ENCODE results near the gene NKIRAS2. TPM values are rescaled to one million over a fixed set of nuclear protein-coding genes. Genes with fewer than 3 reads are reported as not detected.

The NKIRAS2 gene
- total and polyA plus RNA-seq, 4 experiments from 2014 or later: 19.7 to 28.8 (median 20.8) TPM

DNA sequence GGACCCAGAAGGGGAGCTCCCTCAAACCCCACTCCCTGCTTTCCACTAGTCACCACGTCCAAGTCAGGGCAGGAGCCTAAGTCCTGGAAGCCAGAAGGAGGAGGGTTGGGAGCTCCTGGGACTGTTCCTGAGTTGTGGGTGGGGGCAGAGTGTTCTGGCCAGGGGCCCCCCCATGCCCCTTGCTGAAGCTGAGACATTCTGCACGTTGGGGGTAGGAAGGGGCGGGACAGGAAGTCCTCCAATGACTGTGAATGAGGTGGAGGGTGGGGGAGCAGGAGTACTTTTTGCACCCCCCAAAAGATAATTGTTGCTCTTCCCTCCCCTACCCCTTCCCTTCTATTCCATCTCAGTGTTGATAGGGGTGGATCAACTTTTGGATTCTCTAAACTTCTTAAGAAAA lies 51.9 kb downstream of the NKIRAS2 start:
- CTCF ChIA-PET (ENCODE audit: partially characterized antibody): interaction anchor here (0.6 to 1.5 kb wide), 4 partner anchors 38 to 47 kb away, joined by 3 to 5 read pairs (median 4); partner anchors contain the start of gene DHX58
- no peak for DNase-seq
- Mint-ChIP-seq H3K27ac (no peak overlapping the region), H3K36me3 (no peaks in the 10 kb centered on the region), H3K4me1 (peaks cover 0 to 5% (median 2%) of the 10 kb centered on the region in 4 donors), H3K9me3 (no peaks in the 10 kb centered on the region), H3K27me3 (peaks cover 18 to 30% of the 10 kb centered on the region in 2 donors), H3K4me3 (peak overlapping the region in 3 of 8 donors; percentile 31 to 68 (median 35))
- H3K4me1 ChIP-seq (ENCODE audit: insufficient read depth, low read length): peaks cover 13% of the 10 kb centered on the region
- H3K4me3 ChIP-seq (ENCODE audit: low read length in 2 of 2): no peak overlapping the region
- H3K27me3 ChIP-seq (ENCODE audit: insufficient read depth, low read length): peaks cover 13% of the 10 kb centered on the region
- H3K36me3 ChIP-seq (ENCODE audit: insufficient read depth, low read length): no peaks in the 10 kb centered on the region
- POLR2A ChIA-PET (ENCODE audit: partially characterized antibody): interaction anchor here (1.4 kb wide), 1 partner anchor 40 kb away, joined by 4 read pairs; the partner anchor contains the start of gene DHX58
- no peak overlapping the region for H3K27ac ChIP-seq (ENCODE audit: low read depth, low read length)
- H3K9me3 ChIP-seq (ENCODE audit: control insufficient read depth in 1 of 2, low read length in 2 of 2): no peaks in the 10 kb centered on the region
- intact Hi-C loops (cut with micrococcal nuclease): no loop called here

DNA sequence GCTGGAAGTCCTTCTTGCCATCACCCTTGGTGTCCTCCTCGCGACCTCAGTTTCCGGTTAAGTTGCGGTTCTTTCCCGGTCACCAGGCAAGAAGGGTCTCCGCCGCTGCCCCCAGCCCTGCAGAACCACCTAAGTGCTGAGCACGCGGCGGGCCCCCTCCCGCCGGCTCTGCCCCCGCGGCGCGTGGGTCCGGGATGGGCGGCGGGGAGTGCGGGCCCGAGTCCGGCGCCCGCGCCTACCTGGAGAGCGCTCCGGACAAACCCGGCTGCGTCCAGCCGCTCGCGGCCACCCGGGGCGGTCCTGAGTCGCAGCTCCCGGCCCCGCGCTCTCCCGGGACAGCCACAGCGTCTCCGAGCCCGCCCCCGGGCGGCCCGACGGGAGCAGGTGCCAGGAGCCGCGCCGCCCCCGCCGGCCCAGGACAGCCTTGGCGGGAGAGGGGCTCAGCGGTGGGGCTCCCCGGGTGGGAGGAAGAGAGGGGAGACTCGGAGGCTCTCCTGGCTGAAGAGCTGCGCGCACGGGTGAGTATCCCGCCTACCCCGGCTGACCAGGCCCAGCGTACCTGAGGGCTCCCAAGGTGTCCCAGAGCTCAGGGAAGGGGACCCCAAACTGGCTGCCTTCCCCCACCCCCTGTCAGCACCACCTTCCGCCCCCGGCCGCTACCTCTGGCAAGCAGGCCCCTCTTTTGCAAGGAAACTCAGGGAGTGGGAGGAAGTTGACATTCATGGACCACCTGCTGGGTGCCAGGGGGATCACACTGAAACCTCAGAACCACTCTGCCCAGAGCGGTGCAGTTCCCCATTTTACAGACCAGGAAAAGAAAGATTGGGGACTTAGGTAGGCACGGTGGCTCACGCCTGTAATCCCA lies 52.7 kb downstream of the NKIRAS2 start:
- CTCF ChIA-PET (ENCODE audit: partially characterized antibody): interaction anchor here (0.7 to 1.5 kb wide), 4 partner anchors 29 to 117 kb away, joined by 3 to 4 read pairs (median 3); no protein-coding TSS in a partner anchor
- no peak overlapping the region for H3K27ac Mint-ChIP-seq
- no peak overlapping the region for H3K4me3 ChIP-seq (ENCODE audit: low read length in 2 of 2)
- H3K4me3 Mint-ChIP-seq: peak overlapping the region in 3 of 8 donors; percentile 31 to 60 (median 43)
- peaks cover 13% of the 10 kb centered on the region for H3K27me3 ChIP-seq (ENCODE audit: insufficient read depth, low read length)
- H3K36me3 Mint-ChIP-seq: no peaks in the 10 kb centered on the region
- no peaks in the 10 kb centered on the region for H3K9me3 ChIP-seq (ENCODE audit: control insufficient read depth in 1 of 2, low read length in 2 of 2)
- no peak for DNase-seq
- H3K27ac ChIP-seq (ENCODE audit: low read depth, low read length): no peak overlapping the region
- intact Hi-C loops (cut with micrococcal nuclease): no loop called here
- no peaks in the 10 kb centered on the region for H3K9me3 Mint-ChIP-seq
- H3K4me1 Mint-ChIP-seq: peaks cover 0 to 5% (median 2%) of the 10 kb centered on the region in 4 donors
- peaks cover 18 to 28% of the 10 kb centered on the region in 2 donors for H3K27me3 Mint-ChIP-seq
- no peaks in the 10 kb centered on the region for H3K36me3 ChIP-seq (ENCODE audit: insufficient read depth, low read length)
- peaks cover 8% of the 10 kb centered on the region for H3K4me1 ChIP-seq (ENCODE audit: insufficient read depth, low read length)
- POLR2A ChIA-PET (ENCODE audit: partially characterized antibody): interaction anchor here (1.4 kb wide), 1 partner anchor 39 kb away, joined by 4 read pairs; the partner anchor contains the start of gene DHX58

Other genes with a start within 250 kb of the NKIRAS2 start
- gene JUP, start 233.4 kb upstream of the NKIRAS2 start, total RNA-seq: under 1 TPM in 1 of 2 experiments, not detected in 1; 0.15 TPM
- gene JUP, start 233.4 kb upstream of the NKIRAS2 start, polyA plus RNA-seq: under 1 TPM in 1 of 2 donors, not detected in 1; 0.69 TPM
- gene P3H4, start 208.1 kb upstream of the NKIRAS2 start, total RNA-seq: 1 to 10 TPM; 5.9 to 6.8 TPM
- gene P3H4, start 208.1 kb upstream of the NKIRAS2 start, polyA plus RNA-seq: 1 to 10 TPM; 1.4 to 4.2 TPM
- not detected for gene FKBP10, start 207.1 kb upstream of the NKIRAS2 start, total RNA-seq
- gene FKBP10, start 207.1 kb upstream of the NKIRAS2 start, polyA plus RNA-seq: not detected
- 10 to 100 TPM; 20.9 to 22.3 TPM for gene NT5C3B, start 183.9 kb upstream of the NKIRAS2 start, total RNA-seq
- 10 to 100 TPM; 41.5 to 42.1 TPM for gene NT5C3B, start 183.9 kb upstream of the NKIRAS2 start, polyA plus RNA-seq
- gene KLHL10, start 182.3 kb upstream of the NKIRAS2 start, total RNA-seq: not detected
- gene KLHL10, start 182.3 kb upstream of the NKIRAS2 start, polyA plus RNA-seq: not detected
- 10 to 100 TPM; 20.6 to 20.8 TPM for gene KLHL11, start 154.7 kb upstream of the NKIRAS2 start, total RNA-seq
- gene KLHL11, start 154.7 kb upstream of the NKIRAS2 start, polyA plus RNA-seq: 1 to 10 TPM; 1.0 to 7.6 TPM
- gene ACLY, start 101.1 kb upstream of the NKIRAS2 start, total RNA-seq: 10 to 100 TPM; 84.4 to 88.5 TPM
- gene ACLY, start 101.1 kb upstream of the NKIRAS2 start, polyA plus RNA-seq: 10 to 100 TPM; 58.7 to 72.1 TPM
- gene ODAD4, start 89.5 kb upstream of the NKIRAS2 start, total RNA-seq: under 1 TPM in 1 of 2 experiments, not detected in 1; 0.20 TPM
- under 1 TPM in 1 of 2 donors, not detected in 1; 0.11 TPM for gene ODAD4, start 89.5 kb upstream of the NKIRAS2 start, polyA plus RNA-seq
- 10 to 100 TPM; 31.0 to 36.9 TPM for gene CNP, start 53.3 kb upstream of the NKIRAS2 start, total RNA-seq
- gene CNP, start 53.3 kb upstream of the NKIRAS2 start, polyA plus RNA-seq: 10 to 100 TPM; 23.6 to 35.7 TPM
- 100 to 1,000 TPM; 106 to 112 TPM for gene DNAJC7, start 2.7 kb upstream of the NKIRAS2 start, total RNA-seq
- 10 to 100 TPM; 45.2 to 67.2 TPM for gene DNAJC7, start 2.7 kb upstream of the NKIRAS2 start, polyA plus RNA-seq
- gene C17orf113, start 30.5 kb downstream of the NKIRAS2 start, total RNA-seq: under 1 TPM; 0.76 to 0.97 TPM
- under 1 TPM; 0.39 to 0.53 TPM for gene C17orf113, start 30.5 kb downstream of the NKIRAS2 start, polyA plus RNA-seq
- gene ZNF385C, start 78.4 kb downstream of the NKIRAS2 start, total RNA-seq: under 1 TPM in 1 of 2 experiments, not detected in 1; 0.36 TPM
- gene ZNF385C, start 78.4 kb downstream of the NKIRAS2 start, polyA plus RNA-seq: not detected
- 10 to 100 TPM; 41.8 to 43.3 TPM for gene DHX58, start 92.6 kb downstream of the NKIRAS2 start, total RNA-seq
- 10 to 100 TPM; 11.9 to 19.3 TPM for gene DHX58, start 92.6 kb downstream of the NKIRAS2 start, polyA plus RNA-seq
- gene KAT2A, start 101.3 kb downstream of the NKIRAS2 start, total RNA-seq: 10 to 100 TPM; 38.5 to 39.9 TPM
- 1 to 10 TPM; 5.9 to 7.3 TPM for gene KAT2A, start 101.3 kb downstream of the NKIRAS2 start, polyA plus RNA-seq
- gene HSPB9, start 102.7 kb downstream of the NKIRAS2 start, total RNA-seq: not detected
- gene HSPB9, start 102.7 kb downstream of the NKIRAS2 start, polyA plus RNA-seq: not detected
- gene RAB5C, start 134.9 kb downstream of the NKIRAS2 start, total RNA-seq: 10 to 100 TPM; 77.7 to 80.6 TPM
- 10 to 100 TPM; 63.4 to 73.1 TPM for gene RAB5C, start 134.9 kb downstream of the NKIRAS2 start, polyA plus RNA-seq
- gene KCNH4, start 161.1 kb downstream of the NKIRAS2 start, total RNA-seq: under 1 TPM; 0.09 to 0.11 TPM
- gene KCNH4, start 161.1 kb downstream of the NKIRAS2 start, polyA plus RNA-seq: not detected
- gene HCRT, start 165.4 kb downstream of the NKIRAS2 start, total RNA-seq: not detected
- gene HCRT, start 165.4 kb downstream of the NKIRAS2 start, polyA plus RNA-seq: not detected
- gene GHDC, start 174.4 kb downstream of the NKIRAS2 start, total RNA-seq: 10 to 100 TPM; 23.9 to 25.3 TPM
- 10 to 100 TPM; 12.9 to 17.9 TPM for gene GHDC, start 174.4 kb downstream of the NKIRAS2 start, polyA plus RNA-seq

Data from CD4-positive, alpha-beta memory T cell (primary cell).